Esophagus squamous epithelium (tissue), 4 donors: Measurements from ENCODE around the gene DNAH10.

Experiments used
- CTCF ChIP-seq, 6 experiments: fragments of 450-650 bp in 4 of 6; fragments of 200-600 bp in 2 of 6; sonication (generic) in 2 of 6; IDR thresholded peaks; one replicate each; pipeline ENCODE4 v1.5.1; 2016 to 2019; ENCODE audit warnings: antibody characterized with exemption in 6 of 6, mild to moderate bottlenecking in 4 of 6, moderate library complexity in 4 of 6
- POLR2A ChIP-seq, 4 donors: fragments of 450-650 bp; IDR thresholded peaks; one replicate each; pipeline ENCODE4 v1.6.1; 2017; ENCODE audit warnings: antibody characterized with exemption in 4 of 4, mild to moderate bottlenecking in 4 of 4, moderate library complexity in 3 of 4

GRCh38 chr12:123891516-123892179, 129.5 kb downstream of the DNAH10 start:
- TF ChIP-seq CTCF (IDR thresholded peaks at IDR 0.05) (no peak), POLR2A (IDR thresholded peaks at IDR 0.05) (no peak)
